WTC11 (cell line): Measurements from ENCODE around the gene FAM228B. TPM values are rescaled to one million over a fixed set of nuclear protein-coding genes. Genes with fewer than 3 reads are reported as not detected.
A peak's percentile ranks its signal among the peaks of the same experiment; 100 is the strongest.

Experiments used
- ATAC-seq: fragments of 200-7000 bp; cut with Tn5 transposase; 2 replicates; pipeline ENCODE4 v1.10.0; 2021; ENCODE audit warnings: mild to moderate bottlenecking, moderate library complexity
- CTCF ChIA-PET: fragments of 300-600 bp; sonication (Branson Sonifier 250); formaldehyde crosslinking; loops from one replicate; lab custom pipeline; 2021; ENCODE audit warnings: antibody characterized with exemption; lab: Charles Lee
- POLR2A ChIA-PET: fragments of 350-600 bp; sonication (Branson Sonifier 250); formaldehyde crosslinking; loops from one replicate; lab custom pipeline; 2021; ENCODE audit warnings: antibody characterized with exemption; lab: Charles Lee
- DNase-seq: peaks from one replicate; pipeline ENCODE4 v3.0.0; 2021; ENCODE audit warnings: low spot score
- H3K27ac Mint-ChIP-seq: 2 replicates; pipeline ENCODE4 v1.8.0; 2021; ENCODE audit warnings: mixed read lengths
- H3K27me3 Mint-ChIP-seq: 2 replicates; pipeline ENCODE4 v1.8.0; 2021; ENCODE audit warnings: low read depth, mild to moderate bottlenecking, moderate library complexity, mixed read lengths
- H3K36me3 Mint-ChIP-seq: 2 replicates; pipeline ENCODE4 v1.8.0; 2021; ENCODE audit warnings: mixed read lengths
- H3K4me1 Mint-ChIP-seq: 2 replicates; pipeline ENCODE4 v1.8.0; 2022; ENCODE audit warnings: mixed read lengths
- H3K4me3 Mint-ChIP-seq: 2 replicates; pipeline ENCODE4 v1.8.0; 2021; ENCODE audit warnings: mild to moderate bottlenecking, moderate library complexity, mixed read lengths
- H3K9me3 Mint-ChIP-seq: 2 replicates; pipeline ENCODE4 v1.8.0; 2021; ENCODE audit warnings: mixed read lengths
- EMX1 ChIP-seq: fragments of 250-450 bp; sonication (Bioruptor Pico); IDR thresholded peaks from 2 replicates; pipeline ENCODE4 v1.8.0; 2021; ENCODE audit warnings: mild to moderate bottlenecking
- ETV6 ChIP-seq: sonication (generic); formaldehyde crosslinking; IDR thresholded peaks from 2 replicates; pipeline ENCODE4 v1.8.1; 2022; ENCODE audit warnings: mild to moderate bottlenecking, missing genetic modification reagents
- GABPB1 ChIP-seq: sonication (generic); formaldehyde crosslinking; IDR thresholded peaks from 2 replicates; pipeline ENCODE4 v1.8.1; 2023; ENCODE audit warnings: mild to moderate bottlenecking, missing genetic modification reagents
- GRHL2 ChIP-seq: fragments of 250-450 bp; sonication (Bioruptor Pico); IDR thresholded peaks from 2 replicates; pipeline ENCODE4 v1.8.0; 2022; ENCODE audit warnings: mild to moderate bottlenecking, moderate library complexity; ENCODE audit not compliant: insufficient replicate concordance, severe bottlenecking
- KAT7 ChIP-seq: sonication (generic); formaldehyde crosslinking; IDR thresholded peaks from 2 replicates; pipeline ENCODE4 v1.8.1; 2023; ENCODE audit warnings: missing genetic modification reagents, mild to moderate bottlenecking, borderline replicate concordance
- MYBL2 ChIP-seq: sonication (generic); formaldehyde crosslinking; IDR thresholded peaks from 2 replicates; pipeline ENCODE4 v1.8.1; 2023; ENCODE audit warnings: mild to moderate bottlenecking, moderate library complexity, missing genetic modification reagents
- NFYB ChIP-seq: sonication (generic); formaldehyde crosslinking; conservative IDR thresholded peaks from 2 replicates; pipeline ENCODE4 v1.8.0; 2022; ENCODE audit warnings: low read depth, missing genetic modification reagents
- OVOL2 ChIP-seq: fragments of 250-450 bp; sonication (Bioruptor Pico); IDR thresholded peaks from 2 replicates; pipeline ENCODE4 v1.9.0; 2021; ENCODE audit warnings: mild to moderate bottlenecking, borderline replicate concordance
- SMAD4 ChIP-seq: sonication (generic); formaldehyde crosslinking; IDR thresholded peaks from 2 replicates; pipeline ENCODE4 v1.8.0; 2022; ENCODE audit warnings: mild to moderate bottlenecking, missing genetic modification reagents
- TP53 ChIP-seq: sonication (generic); formaldehyde crosslinking; IDR thresholded peaks from 2 replicates; pipeline ENCODE4 v1.8.1; 2023; ENCODE audit warnings: mild to moderate bottlenecking, missing genetic modification reagents
- ZNF219 ChIP-seq: sonication (generic); formaldehyde crosslinking; IDR thresholded peaks from 2 replicates; pipeline ENCODE4 v1.8.0; 2023; ENCODE audit warnings: missing genetic modification reagents, mild to moderate bottlenecking, borderline replicate concordance
- ZNF232 ChIP-seq: sonication (generic); formaldehyde crosslinking; IDR thresholded peaks from 2 replicates; pipeline ENCODE4 v1.8.0; 2022; ENCODE audit warnings: mild to moderate bottlenecking, missing genetic modification reagents
- ZNF317 ChIP-seq: sonication (generic); formaldehyde crosslinking; IDR thresholded peaks from 2 replicates; pipeline ENCODE4 v1.8.1; 2023; ENCODE audit warnings: low read depth, mild to moderate bottlenecking, moderate library complexity, missing genetic modification reagents, borderline replicate concordance
- total RNA-seq: library from RNA; stranded (reverse); gene quantifications from 3 replicates; pipeline ENCODE4 v1.2.3, GENCODE V29; 2021
- TF ChIP-seq, protein P1 (sequence below): sonication (generic); formaldehyde crosslinking; IDR thresholded peaks from 2 replicates; pipeline ENCODE4 v1.8.0; 2023; ENCODE audit warnings: mild to moderate bottlenecking, missing genetic modification reagents
- TF ChIP-seq, protein P2 (sequence below): sonication (generic); formaldehyde crosslinking; conservative IDR thresholded peaks from 2 replicates; pipeline ENCODE4 v1.8.1; 2023; ENCODE audit warnings: mild to moderate bottlenecking, low read depth, missing genetic modification reagents, moderate library complexity
- TF ChIP-seq, protein P3 (sequence below): sonication (generic); formaldehyde crosslinking; IDR thresholded peaks from 2 replicates; pipeline ENCODE4 v1.8.0; 2022; ENCODE audit warnings: mild to moderate bottlenecking, missing genetic modification reagents
- TF ChIP-seq, protein P4 (sequence below): sonication (generic); formaldehyde crosslinking; IDR thresholded peaks from 2 replicates; pipeline ENCODE4 v1.8.1; 2022; ENCODE audit warnings: mild to moderate bottlenecking, moderate library complexity, missing genetic modification reagents
- TF ChIP-seq, protein P5 (sequence below): fragments of 250-450 bp; sonication (Bioruptor Pico); IDR thresholded peaks from 2 replicates; pipeline ENCODE4 v1.9.0; 2021; ENCODE audit warnings: mild to moderate bottlenecking
- TF ChIP-seq, protein P6 (sequence below): sonication (generic); formaldehyde crosslinking; IDR thresholded peaks from 2 replicates; pipeline ENCODE4 v1.8.1; 2023; ENCODE audit warnings: mild to moderate bottlenecking, missing genetic modification reagents, moderate library complexity

Gene FAM228B
- total RNA-seq, 1 experiment from 2014 or later, result 2.7 TPM

GRCh38 chr2:24208490-24208889 lies 85.2 kb downstream of the FAM228B start:
- Mint-ChIP-seq H3K9me3 (no peaks in the 10 kb centered on the region), H3K27ac (peak overlapping the region; percentile 39; the same call in 1 of the 2 replicates), H3K4me3 (no peak overlapping the region), H3K4me1 (0 out of 2 replicates have a peak, but pooled peaks cover 3% of the 10 kb centered on the region), H3K27me3 (no peaks in the 10 kb centered on the region), H3K36me3 (peaks cover 4% of the 10 kb centered on the region; the same call in 1 of the 2 replicates)
- ChIA-PET POLR2A (no interaction called here), CTCF (interaction anchor here (3.2 kb wide), 1 partner anchor 124 kb away, joined by 12 read pairs; the partner anchor contains the start of gene TP53I3)
- ATAC-seq, result no peak
- TF ChIP-seq EMX1 (CRISPR knock-in tag) (no peak), ZNF317 (CRISPR knock-in tag) (no peak), TP53 (CRISPR knock-in tag) (no peak), GRHL2 (CRISPR knock-in tag) (no peak), SMAD4 (CRISPR knock-in tag) (no peak), ZNF219 (CRISPR knock-in tag) (no peak), NFYB (CRISPR knock-in tag) (no peak), KAT7 (CRISPR knock-in tag) (no peak), ZNF232 (CRISPR knock-in tag) (no peak), OVOL2 (CRISPR knock-in tag) (no peak)
- TF ChIP-seq, protein P1, sequence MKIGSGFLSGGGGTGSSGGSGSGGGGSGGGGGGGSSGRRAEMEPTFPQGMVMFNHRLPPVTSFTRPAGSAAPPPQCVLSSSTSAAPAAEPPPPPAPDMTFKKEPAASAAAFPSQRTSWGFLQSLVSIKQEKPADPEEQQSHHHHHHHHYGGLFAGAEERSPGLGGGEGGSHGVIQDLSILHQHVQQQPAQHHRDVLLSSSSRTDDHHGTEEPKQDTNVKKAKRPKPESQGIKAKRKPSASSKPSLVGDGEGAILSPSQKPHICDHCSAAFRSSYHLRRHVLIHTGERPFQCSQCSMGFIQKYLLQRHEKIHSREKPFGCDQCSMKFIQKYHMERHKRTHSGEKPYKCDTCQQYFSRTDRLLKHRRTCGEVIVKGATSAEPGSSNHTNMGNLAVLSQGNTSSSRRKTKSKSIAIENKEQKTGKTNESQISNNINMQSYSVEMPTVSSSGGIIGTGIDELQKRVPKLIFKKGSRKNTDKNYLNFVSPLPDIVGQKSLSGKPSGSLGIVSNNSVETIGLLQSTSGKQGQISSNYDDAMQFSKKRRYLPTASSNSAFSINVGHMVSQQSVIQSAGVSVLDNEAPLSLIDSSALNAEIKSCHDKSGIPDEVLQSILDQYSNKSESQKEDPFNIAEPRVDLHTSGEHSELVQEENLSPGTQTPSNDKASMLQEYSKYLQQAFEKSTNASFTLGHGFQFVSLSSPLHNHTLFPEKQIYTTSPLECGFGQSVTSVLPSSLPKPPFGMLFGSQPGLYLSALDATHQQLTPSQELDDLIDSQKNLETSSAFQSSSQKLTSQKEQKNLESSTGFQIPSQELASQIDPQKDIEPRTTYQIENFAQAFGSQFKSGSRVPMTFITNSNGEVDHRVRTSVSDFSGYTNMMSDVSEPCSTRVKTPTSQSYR (CRISPR knock-in tag), result no peak
- TF ChIP-seq, protein P2, sequence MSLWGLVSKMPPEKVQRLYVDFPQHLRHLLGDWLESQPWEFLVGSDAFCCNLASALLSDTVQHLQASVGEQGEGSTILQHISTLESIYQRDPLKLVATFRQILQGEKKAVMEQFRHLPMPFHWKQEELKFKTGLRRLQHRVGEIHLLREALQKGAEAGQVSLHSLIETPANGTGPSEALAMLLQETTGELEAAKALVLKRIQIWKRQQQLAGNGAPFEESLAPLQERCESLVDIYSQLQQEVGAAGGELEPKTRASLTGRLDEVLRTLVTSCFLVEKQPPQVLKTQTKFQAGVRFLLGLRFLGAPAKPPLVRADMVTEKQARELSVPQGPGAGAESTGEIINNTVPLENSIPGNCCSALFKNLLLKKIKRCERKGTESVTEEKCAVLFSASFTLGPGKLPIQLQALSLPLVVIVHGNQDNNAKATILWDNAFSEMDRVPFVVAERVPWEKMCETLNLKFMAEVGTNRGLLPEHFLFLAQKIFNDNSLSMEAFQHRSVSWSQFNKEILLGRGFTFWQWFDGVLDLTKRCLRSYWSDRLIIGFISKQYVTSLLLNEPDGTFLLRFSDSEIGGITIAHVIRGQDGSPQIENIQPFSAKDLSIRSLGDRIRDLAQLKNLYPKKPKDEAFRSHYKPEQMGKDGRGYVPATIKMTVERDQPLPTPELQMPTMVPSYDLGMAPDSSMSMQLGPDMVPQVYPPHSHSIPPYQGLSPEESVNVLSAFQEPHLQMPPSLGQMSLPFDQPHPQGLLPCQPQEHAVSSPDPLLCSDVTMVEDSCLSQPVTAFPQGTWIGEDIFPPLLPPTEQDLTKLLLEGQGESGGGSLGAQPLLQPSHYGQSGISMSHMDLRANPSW (CRISPR knock-in tag), result no peak
- TF ChIP-seq, protein P3, sequence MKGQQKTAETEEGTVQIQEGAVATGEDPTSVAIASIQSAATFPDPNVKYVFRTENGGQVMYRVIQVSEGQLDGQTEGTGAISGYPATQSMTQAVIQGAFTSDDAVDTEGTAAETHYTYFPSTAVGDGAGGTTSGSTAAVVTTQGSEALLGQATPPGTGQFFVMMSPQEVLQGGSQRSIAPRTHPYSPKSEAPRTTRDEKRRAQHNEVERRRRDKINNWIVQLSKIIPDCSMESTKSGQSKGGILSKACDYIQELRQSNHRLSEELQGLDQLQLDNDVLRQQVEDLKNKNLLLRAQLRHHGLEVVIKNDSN (CRISPR knock-in tag), result no peak
- TF ChIP-seq, protein P4, sequence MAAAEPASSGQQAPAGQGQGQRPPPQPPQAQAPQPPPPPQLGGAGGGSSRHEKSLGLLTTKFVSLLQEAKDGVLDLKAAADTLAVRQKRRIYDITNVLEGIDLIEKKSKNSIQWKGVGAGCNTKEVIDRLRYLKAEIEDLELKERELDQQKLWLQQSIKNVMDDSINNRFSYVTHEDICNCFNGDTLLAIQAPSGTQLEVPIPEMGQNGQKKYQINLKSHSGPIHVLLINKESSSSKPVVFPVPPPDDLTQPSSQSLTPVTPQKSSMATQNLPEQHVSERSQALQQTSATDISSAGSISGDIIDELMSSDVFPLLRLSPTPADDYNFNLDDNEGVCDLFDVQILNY (CRISPR knock-in tag), result no peak
- no peak for DNase-seq

- Mint-ChIP-seq H3K36me3 (no peaks in the 10 kb centered on the region; the same call in 1 of the 2 replicates), H3K4me1 (0 out of 2 replicates have a peak, but pooled peaks cover 3% of the 10 kb centered on the region), H3K9me3 (no peaks in the 10 kb centered on the region), H3K27me3 (no peaks in the 10 kb centered on the region), H3K27ac (no peak overlapping the region), H3K4me3 (no peak overlapping the region)
- ChIA-PET CTCF (interaction anchor here (1.4 to 3.2 kb wide), 2 partner anchors 125 to 283 kb away, joined by 4 to 12 read pairs; partner anchors contain the start of genes ATAD2B and TP53I3), POLR2A (no interaction called here)
- no peak for DNase-seq
- ATAC-seq, result no peak
- TF ChIP-seq GABPB1 (CRISPR knock-in tag) (no peak), EMX1 (CRISPR knock-in tag) (no peak), ETV6 (CRISPR knock-in tag) (no peak), MYBL2 (CRISPR knock-in tag) (no peak)
- TF ChIP-seq, protein P5, sequence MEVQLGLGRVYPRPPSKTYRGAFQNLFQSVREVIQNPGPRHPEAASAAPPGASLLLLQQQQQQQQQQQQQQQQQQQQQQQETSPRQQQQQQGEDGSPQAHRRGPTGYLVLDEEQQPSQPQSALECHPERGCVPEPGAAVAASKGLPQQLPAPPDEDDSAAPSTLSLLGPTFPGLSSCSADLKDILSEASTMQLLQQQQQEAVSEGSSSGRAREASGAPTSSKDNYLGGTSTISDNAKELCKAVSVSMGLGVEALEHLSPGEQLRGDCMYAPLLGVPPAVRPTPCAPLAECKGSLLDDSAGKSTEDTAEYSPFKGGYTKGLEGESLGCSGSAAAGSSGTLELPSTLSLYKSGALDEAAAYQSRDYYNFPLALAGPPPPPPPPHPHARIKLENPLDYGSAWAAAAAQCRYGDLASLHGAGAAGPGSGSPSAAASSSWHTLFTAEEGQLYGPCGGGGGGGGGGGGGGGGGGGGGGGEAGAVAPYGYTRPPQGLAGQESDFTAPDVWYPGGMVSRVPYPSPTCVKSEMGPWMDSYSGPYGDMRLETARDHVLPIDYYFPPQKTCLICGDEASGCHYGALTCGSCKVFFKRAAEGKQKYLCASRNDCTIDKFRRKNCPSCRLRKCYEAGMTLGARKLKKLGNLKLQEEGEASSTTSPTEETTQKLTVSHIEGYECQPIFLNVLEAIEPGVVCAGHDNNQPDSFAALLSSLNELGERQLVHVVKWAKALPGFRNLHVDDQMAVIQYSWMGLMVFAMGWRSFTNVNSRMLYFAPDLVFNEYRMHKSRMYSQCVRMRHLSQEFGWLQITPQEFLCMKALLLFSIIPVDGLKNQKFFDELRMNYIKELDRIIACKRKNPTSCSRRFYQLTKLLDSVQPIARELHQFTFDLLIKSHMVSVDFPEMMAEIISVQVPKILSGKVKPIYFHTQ (CRISPR knock-in tag), result no peak
- TF ChIP-seq, protein P6, sequence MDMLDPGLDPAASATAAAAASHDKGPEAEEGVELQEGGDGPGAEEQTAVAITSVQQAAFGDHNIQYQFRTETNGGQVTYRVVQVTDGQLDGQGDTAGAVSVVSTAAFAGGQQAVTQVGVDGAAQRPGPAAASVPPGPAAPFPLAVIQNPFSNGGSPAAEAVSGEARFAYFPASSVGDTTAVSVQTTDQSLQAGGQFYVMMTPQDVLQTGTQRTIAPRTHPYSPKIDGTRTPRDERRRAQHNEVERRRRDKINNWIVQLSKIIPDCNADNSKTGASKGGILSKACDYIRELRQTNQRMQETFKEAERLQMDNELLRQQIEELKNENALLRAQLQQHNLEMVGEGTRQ (CRISPR knock-in tag), result no peak
These were observed 86.3 kb downstream of the FAM228B start for GRCh38 chr2:24209389-24210105.
